IMR-90 (cell line): ENCODE results near the gene SRPK3. TPM values are rescaled to one million over a fixed set of nuclear protein-coding genes. Genes with fewer than 3 reads are reported as not detected.

Experiments
- ATAC-seq: fragments of 200-7000 bp; cut with Tn5 transposase; 2 replicates; pipeline ENCODE4 v1.9.1; 2020; ENCODE audit warnings: low read depth, mild to moderate bottlenecking, moderate library complexity
- BruUV-seq: library from RNA; stranded (reverse); fragments of 400-500 nt; replicated peaks from 2 replicates; lab custom pipeline; 2021; lab: Mats Ljungman, UMichigan
- CTCF ChIA-PET: fragments of 300-600 bp; formaldehyde crosslinking; extraction: SDS; loops from one replicate; lab custom pipeline; 2021; ENCODE audit warnings: antibody characterized with exemption; lab: Yijun Ruan, JAX
- POLR2A ChIA-PET: fragments of 300-600 bp; sonication (Branson Sonifier 250); formaldehyde crosslinking; loops from one replicate; lab custom pipeline; 2022; ENCODE audit warnings: antibody characterized with exemption; ENCODE audit not compliant: unreplicated experiment; lab: Charles Lee
- DNase-seq: peaks from one replicate; pipeline ENCODE4 v3.0.0; 2013
- H2AFZ ChIP-seq: replicated peaks from 2 replicates; pipeline ENCODE3; 2013; ENCODE audit warnings: low read length, mild to moderate bottlenecking; ENCODE audit not compliant: poor library complexity
- H2AK5ac ChIP-seq: 2 replicates; pipeline ENCODE4 v1.6.1; 2013; ENCODE audit warnings: low read depth, low read length, inconsistent platforms
- H2AK9ac ChIP-seq: replicated peaks from 2 replicates; pipeline ENCODE3; 2013; ENCODE audit warnings: mild to moderate bottlenecking, low read depth, low read length, moderate library complexity; ENCODE audit not compliant: poor library complexity
- H2BK120ac ChIP-seq: 2 replicates; pipeline ENCODE4 v1.6.1; 2013; ENCODE audit warnings: low read depth, low read length, inconsistent platforms
- H2BK15ac ChIP-seq: 3 replicates; pipeline ENCODE4 v1.6.1; 2013; ENCODE audit warnings: low read depth, low read length, inconsistent platforms
- H2BK20ac ChIP-seq: 2 replicates; pipeline ENCODE4 v1.6.1; 2013; ENCODE audit warnings: low read depth, mild to moderate bottlenecking, inconsistent platforms, low read length, moderate library complexity
- H2BK5ac ChIP-seq: 2 replicates; pipeline ENCODE4 v1.6.1; 2013; ENCODE audit warnings: mild to moderate bottlenecking, low read depth, low read length, inconsistent platforms; ENCODE audit not compliant: poor library complexity, severe bottlenecking
- H3K14ac ChIP-seq: replicated peaks from 2 replicates; pipeline ENCODE4 v1.6.1; 2013; ENCODE audit warnings: low read depth, low read length, inconsistent platforms
- H3K18ac ChIP-seq: 2 replicates; pipeline ENCODE4 v1.6.1; 2013; ENCODE audit warnings: low read depth, low read length, control low read depth
- H3K23ac ChIP-seq: 2 replicates; pipeline ENCODE4 v1.6.1; 2013; ENCODE audit warnings: low read depth, low read length, inconsistent platforms
- H3K27ac ChIP-seq: 2 replicates; pipeline ENCODE4 v1.5.1; 2013; ENCODE audit warnings: mild to moderate bottlenecking, control low read depth, low read length; ENCODE audit not compliant: insufficient read depth
- H3K27me3 ChIP-seq: 2 replicates; pipeline ENCODE4 v1.6.1; 2013; ENCODE audit warnings: low read length; ENCODE audit not compliant: control insufficient read depth, insufficient read depth
- H3K36me3 ChIP-seq: 2 replicates; pipeline ENCODE4 v1.6.1; 2013; ENCODE audit warnings: low read length, mixed read lengths; ENCODE audit not compliant: control insufficient read depth, insufficient read depth
- H3K4ac ChIP-seq: 2 replicates; pipeline ENCODE4 v1.6.1; 2013; ENCODE audit warnings: low read depth, low read length, inconsistent platforms
- H3K4me1 ChIP-seq: 2 replicates; pipeline ENCODE4 v1.6.1; 2013; ENCODE audit warnings: low read length, mixed read lengths; ENCODE audit not compliant: control insufficient read depth, insufficient read depth
- H3K4me2 ChIP-seq: 2 replicates; pipeline ENCODE4 v1.6.1; 2013; ENCODE audit warnings: low read depth, mild to moderate bottlenecking, control low read depth, low read length, moderate library complexity
- H3K4me3 ChIP-seq: 2 replicates; pipeline ENCODE4 v1.5.1; 2013; ENCODE audit warnings: low read depth, mild to moderate bottlenecking, control low read depth, low read length, moderate library complexity; ENCODE audit not compliant: insufficient read depth
- H3K56ac ChIP-seq: 2 replicates; pipeline ENCODE4 v1.6.1; 2013; ENCODE audit warnings: low read length, inconsistent platforms; ENCODE audit not compliant: insufficient read depth; ENCODE audit errors: extremely low read depth
- H3K79me1 ChIP-seq, 2 experiments: 2 replicates each; pipeline ENCODE4 v1.6.1; 2013; ENCODE audit warnings: low read length in 2 of 2, inconsistent platforms in 1 of 2, low read depth in 1 of 2
- H3K9ac ChIP-seq: 2 replicates; pipeline ENCODE4 v1.6.1; 2013; ENCODE audit warnings: low read depth, low read length, control low read depth
- H3K9me1 ChIP-seq: 2 replicates; pipeline ENCODE4 v1.6.1; 2013; ENCODE audit warnings: low read length, inconsistent platforms; ENCODE audit not compliant: insufficient read depth
- H3K9me3 ChIP-seq: 2 replicates; pipeline ENCODE4 v1.6.1; 2013; ENCODE audit warnings: low read length; ENCODE audit not compliant: control insufficient read depth, insufficient read depth
- H4K20me1 ChIP-seq: 2 replicates; pipeline ENCODE4 v1.6.1; 2013; ENCODE audit warnings: low read length, inconsistent platforms; ENCODE audit not compliant: insufficient read depth
- H4K5ac ChIP-seq: 2 replicates; pipeline ENCODE4 v1.6.1; 2013; ENCODE audit warnings: mild to moderate bottlenecking, low read depth, low read length, control low read depth
- H4K8ac ChIP-seq, 2 experiments: 2 replicates each; pipeline ENCODE4 v1.6.1; 2013; ENCODE audit warnings: low read depth in 2 of 2, low read length in 2 of 2, control low read depth in 1 of 2, inconsistent platforms in 1 of 2
- H4K91ac ChIP-seq: 2 replicates; pipeline ENCODE4 v1.6.1; 2013; ENCODE audit warnings: low read depth, low read length, inconsistent platforms; ENCODE audit not compliant: insufficient read depth
- SMC3 ChIP-seq: fragments of 150-350 bp; IDR thresholded peaks from 2 replicates; pipeline ENCODE4 v1.6.1; 2016; ENCODE audit warnings: low read depth, mild to moderate bottlenecking, antibody characterized with exemption, low read length, moderate library complexity
- WGBS, 2 experiments: methylation state at CpG; one replicate each; pipeline versions ENCODE4 v1.1.5 to v1.1.7; 2013; ENCODE audit warnings: missing lambda C conversion rate in 2 of 2; ENCODE audit not compliant: insufficient read length in 1 of 2; ENCODE audit errors: extremely low coverage in 2 of 2; 5-methylcytosine and 5-hydroxymethylcytosine counted together
- dilution Hi-C: fragments of 300-500 bp; cut with HindIII; formaldehyde crosslinking; loops from one replicate; pipeline ENCODE4 v1.14.3; 2018; ENCODE audit warnings: low sequenced_read_pairs; ENCODE audit not compliant: unreplicated experiment
- in situ Hi-C: fragments of 300-500 bp; cut with MboI; formaldehyde crosslinking; loops from 3 replicates; pipeline ENCODE4 v1.14.3; 2019; ENCODE audit warnings: low sequenced_read_pairs, inconsistent platforms, mixed read lengths
- intact Hi-C: fragments of 100-400 bp; cut with micrococcal nuclease; formaldehyde crosslinking; loops from 2 replicates; pipeline ENCODE4 v1.10.0; 2022
- polyA plus RNA-seq, 3 experiments: library from polyadenylated mRNA; depleted of rRNA; stranded (reverse); fragments of >200 nt; gene quantifications; 2 replicates each; pipeline ENCODE4 v1.2.3, GENCODE V29; 2012; ENCODE audit warnings: low replicate concordance in 1 of 3
- total RNA-seq: library from RNA; depleted of rRNA; stranded (reverse); fragments of >200 nt; gene quantifications from 2 replicates; pipeline ENCODE4 v1.2.3, GENCODE V29; 2012

SRPK3 gene
- total and polyA plus RNA-seq, 2 of the 4 experiments (the other 2 are of a cell fraction) = 0.36 to 0.70 TPM

GRCh38 chrX:153807976-153808375 is 27.1 kb downstream of the SRPK3 start:
- Histone ChIP-seq H3K4me1 (no peaks in the 10 kb centered on the region), H4K20me1 (no peaks in the 10 kb centered on the region), H3K56ac (no peak overlapping the region), H2AK9ac (no peak overlapping the region), H3K36me3 (no peaks in the 10 kb centered on the region), H2AFZ (no peak overlapping the region), H3K27ac (no peak overlapping the region), H3K9me1 (no peaks in the 10 kb centered on the region), H2BK5ac (no peak overlapping the region), H3K14ac (no peak overlapping the region), H3K4me3 (no peak overlapping the region), H2AK5ac (no peak overlapping the region), H2BK15ac (no peak overlapping the region), H4K91ac (no peak overlapping the region), H3K9me3 (peaks cover 10% of the 10 kb centered on the region), H3K9ac (no peak overlapping the region), H3K18ac (no peak overlapping the region), H3K27me3 (peaks cover 9% of the 10 kb centered on the region), H4K8ac (no peak overlapping the region), H3K4ac (no peak overlapping the region), H3K79me1 (no peaks in the 10 kb centered on the region), H4K5ac (no peak overlapping the region), H3K4me2 (no peak overlapping the region), H3K23ac (no peak overlapping the region), H2BK120ac (no peak overlapping the region), H2BK20ac (no peak overlapping the region)
- DNase-seq (no peak), ATAC-seq (no peak)
- ChIA-PET CTCF (no interaction called here), POLR2A (no interaction called here)
- in situ Hi-C loops (no loop called here), intact Hi-C loops (no loop called here), dilution Hi-C loops (no loop called here)
- no TSS peak for BruUV-seq
- WGBS, 2 experiments = 96% methylated on average over 6 of the region's 19 CpGs; no CpG with 5 or more reads in 1 of the 2 experiments
- TF ChIP-seq SMC3 = no peak
